ENCODE data around the gene UBR1. TPM values are rescaled to one million over a fixed set of nuclear protein-coding genes. Genes with fewer than 3 reads are reported as not detected.

The UBR1 gene
- polyA plus RNA-seq, 2 of the 4 experiments (the other 2 are of a cell fraction) = 5.8 to 10.5 TPM

DNA sequence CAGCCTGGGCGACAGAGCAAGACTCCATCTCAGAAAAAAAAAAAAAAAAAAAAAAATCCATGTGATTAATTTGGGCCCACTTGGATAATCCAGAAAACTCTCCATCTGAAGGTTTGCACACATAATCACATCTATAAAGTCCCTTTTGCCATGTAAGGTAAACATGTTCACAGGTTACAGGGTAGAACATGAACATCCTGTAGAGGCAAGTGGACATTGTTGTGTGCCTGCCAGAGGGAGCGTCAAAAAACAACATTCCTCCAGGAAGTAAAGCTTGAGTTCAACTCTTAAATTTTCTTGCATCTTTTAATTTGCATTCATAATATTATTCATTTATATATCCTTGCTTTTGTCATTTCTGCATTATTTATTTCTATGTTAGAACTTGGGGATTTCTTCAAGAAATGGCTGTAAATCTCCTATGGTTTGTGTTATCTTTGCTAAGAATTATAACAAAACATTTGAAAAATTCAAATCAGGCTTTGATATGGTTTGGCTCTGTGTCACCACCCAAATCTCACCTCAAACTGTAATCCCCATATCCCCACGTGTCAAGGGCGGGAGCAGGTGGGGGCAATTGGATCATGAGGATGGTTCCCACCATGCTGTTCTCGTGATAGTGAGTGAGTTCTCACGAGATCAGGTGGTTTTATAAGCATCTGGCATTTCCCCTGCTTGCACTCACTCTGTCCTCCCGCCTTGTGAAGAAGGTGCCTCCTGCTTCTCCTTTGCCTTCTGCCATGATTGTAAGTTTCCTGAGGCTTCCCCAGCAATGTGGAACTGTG is 173.9 kb downstream of the UBR1 start:
- no peak for FAIRE-seq
- 62% methylated on average over 7 of the region's 7 CpGs for WGBS (ENCODE audit: missing lambda C conversion rate)
- H3K4me3 ChIP-seq = no peak overlapping the region
- POLR2A ChIA-PET = no interaction called here
- no peak for ATAC-seq
- H3K27ac ChIP-seq = no peak overlapping the region
- no peaks in the 10 kb centered on the region for H3K4me1 ChIP-seq
- CTCF ChIA-PET = no interaction called here
- TF ChIP-seq CHD4 (IDR thresholded peaks at IDR 0.05; ENCODE audit: borderline replicate concordance) = no peak
- TF ChIP-seq, protein P1, sequence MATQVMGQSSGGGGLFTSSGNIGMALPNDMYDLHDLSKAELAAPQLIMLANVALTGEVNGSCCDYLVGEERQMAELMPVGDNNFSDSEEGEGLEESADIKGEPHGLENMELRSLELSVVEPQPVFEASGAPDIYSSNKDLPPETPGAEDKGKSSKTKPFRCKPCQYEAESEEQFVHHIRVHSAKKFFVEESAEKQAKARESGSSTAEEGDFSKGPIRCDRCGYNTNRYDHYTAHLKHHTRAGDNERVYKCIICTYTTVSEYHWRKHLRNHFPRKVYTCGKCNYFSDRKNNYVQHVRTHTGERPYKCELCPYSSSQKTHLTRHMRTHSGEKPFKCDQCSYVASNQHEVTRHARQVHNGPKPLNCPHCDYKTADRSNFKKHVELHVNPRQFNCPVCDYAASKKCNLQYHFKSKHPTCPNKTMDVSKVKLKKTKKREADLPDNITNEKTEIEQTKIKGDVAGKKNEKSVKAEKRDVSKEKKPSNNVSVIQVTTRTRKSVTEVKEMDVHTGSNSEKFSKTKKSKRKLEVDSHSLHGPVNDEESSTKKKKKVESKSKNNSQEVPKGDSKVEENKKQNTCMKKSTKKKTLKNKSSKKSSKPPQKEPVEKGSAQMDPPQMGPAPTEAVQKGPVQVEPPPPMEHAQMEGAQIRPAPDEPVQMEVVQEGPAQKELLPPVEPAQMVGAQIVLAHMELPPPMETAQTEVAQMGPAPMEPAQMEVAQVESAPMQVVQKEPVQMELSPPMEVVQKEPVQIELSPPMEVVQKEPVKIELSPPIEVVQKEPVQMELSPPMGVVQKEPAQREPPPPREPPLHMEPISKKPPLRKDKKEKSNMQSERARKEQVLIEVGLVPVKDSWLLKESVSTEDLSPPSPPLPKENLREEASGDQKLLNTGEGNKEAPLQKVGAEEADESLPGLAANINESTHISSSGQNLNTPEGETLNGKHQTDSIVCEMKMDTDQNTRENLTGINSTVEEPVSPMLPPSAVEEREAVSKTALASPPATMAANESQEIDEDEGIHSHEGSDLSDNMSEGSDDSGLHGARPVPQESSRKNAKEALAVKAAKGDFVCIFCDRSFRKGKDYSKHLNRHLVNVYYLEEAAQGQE (IDR thresholded peaks at IDR 0.05) = 0 out of 2 replicates have a peak, but pooled peaks have one; percentile 30
- no peaks in the 10 kb centered on the region for H3K9me3 ChIP-seq
- no peak overlapping the region for H3K4me2 ChIP-seq
- no peak for DNase-seq (ENCODE audit: low read depth in 1 of 2, low spot score in 1 of 2)

GRCh38 chr15:42929306-42929848 is 176.5 kb downstream of the UBR1 start:
- POLR2A ChIA-PET = no interaction called here
- H3K4me1 ChIP-seq = no peaks in the 10 kb centered on the region
- FAIRE-seq (no peak), ATAC-seq (no peak), DNase-seq (ENCODE audit: low read depth in 1 of 2, low spot score in 1 of 2) (no peak)
- CTCF ChIA-PET = no interaction called here
- no peak overlapping the region for H3K4me3 ChIP-seq
- 41% methylated on average over 2 of the region's 2 CpGs for WGBS (ENCODE audit: missing lambda C conversion rate)
- H3K4me2 ChIP-seq = no peak overlapping the region
- TF ChIP-seq FOSB (CRISPR knock-in tag; IDR thresholded peaks at IDR 0.05) = no peak
- no peak for TF ChIP-seq SMC3 (IDR thresholded peaks at IDR 0.05)
- no peak for TF ChIP-seq RNF2 (IDR thresholded peaks at IDR 0.05; ENCODE audit: borderline replicate concordance, low read depth)
- no peak for TF ChIP-seq ZNF302 (CRISPR knock-in tag; IDR thresholded peaks at IDR 0.05)
- TF ChIP-seq, protein P2, sequence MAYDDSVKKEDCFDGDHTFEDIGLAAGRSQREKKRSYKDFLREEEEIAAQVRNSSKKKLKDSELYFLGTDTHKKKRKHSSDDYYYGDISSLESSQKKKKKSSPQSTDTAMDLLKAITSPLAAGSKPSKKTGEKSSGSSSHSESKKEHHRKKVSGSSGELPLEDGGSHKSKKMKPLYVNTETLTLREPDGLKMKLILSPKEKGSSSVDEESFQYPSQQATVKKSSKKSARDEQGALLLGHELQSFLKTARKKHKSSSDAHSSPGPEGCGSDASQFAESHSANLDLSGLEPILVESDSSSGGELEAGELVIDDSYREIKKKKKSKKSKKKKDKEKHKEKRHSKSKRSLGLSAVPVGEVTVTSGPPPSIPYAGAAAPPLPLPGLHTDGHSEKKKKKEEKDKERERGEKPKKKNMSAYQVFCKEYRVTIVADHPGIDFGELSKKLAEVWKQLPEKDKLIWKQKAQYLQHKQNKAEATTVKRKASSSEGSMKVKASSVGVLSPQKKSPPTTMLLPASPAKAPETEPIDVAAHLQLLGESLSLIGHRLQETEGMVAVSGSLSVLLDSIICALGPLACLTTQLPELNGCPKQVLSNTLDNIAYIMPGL (CRISPR knock-in tag; IDR thresholded peaks at IDR 0.05; ENCODE audit: borderline replicate concordance) = no peak
- TF ChIP-seq, protein P3, sequence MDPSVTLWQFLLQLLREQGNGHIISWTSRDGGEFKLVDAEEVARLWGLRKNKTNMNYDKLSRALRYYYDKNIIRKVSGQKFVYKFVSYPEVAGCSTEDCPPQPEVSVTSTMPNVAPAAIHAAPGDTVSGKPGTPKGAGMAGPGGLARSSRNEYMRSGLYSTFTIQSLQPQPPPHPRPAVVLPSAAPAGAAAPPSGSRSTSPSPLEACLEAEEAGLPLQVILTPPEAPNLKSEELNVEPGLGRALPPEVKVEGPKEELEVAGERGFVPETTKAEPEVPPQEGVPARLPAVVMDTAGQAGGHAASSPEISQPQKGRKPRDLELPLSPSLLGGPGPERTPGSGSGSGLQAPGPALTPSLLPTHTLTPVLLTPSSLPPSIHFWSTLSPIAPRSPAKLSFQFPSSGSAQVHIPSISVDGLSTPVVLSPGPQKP (IDR thresholded peaks at IDR 0.05; ENCODE audit: low read depth, low read length) = no peak
- TF ChIP-seq, protein P1 (IDR thresholded peaks at IDR 0.05) = no peak
- TF ChIP-seq HOXB5 (CRISPR knock-in tag; IDR thresholded peaks at IDR 0.05) = no peak
- no peak for TF ChIP-seq JUNB (IDR thresholded peaks at IDR 0.05)
- TF ChIP-seq ZFP36 (IDR thresholded peaks at IDR 0.05; ENCODE audit: borderline replicate concordance, partially characterized antibody) = no peak
- no peak for TF ChIP-seq TFCP2L1 (CRISPR knock-in tag; IDR thresholded peaks at IDR 0.05)
- TF ChIP-seq USF2 (IDR thresholded peaks at IDR 0.05) = no peak
- TF ChIP-seq POLR2A (IDR thresholded peaks at IDR 0.05; ENCODE audit: low read length) = no peak
- TF ChIP-seq, protein P4, sequence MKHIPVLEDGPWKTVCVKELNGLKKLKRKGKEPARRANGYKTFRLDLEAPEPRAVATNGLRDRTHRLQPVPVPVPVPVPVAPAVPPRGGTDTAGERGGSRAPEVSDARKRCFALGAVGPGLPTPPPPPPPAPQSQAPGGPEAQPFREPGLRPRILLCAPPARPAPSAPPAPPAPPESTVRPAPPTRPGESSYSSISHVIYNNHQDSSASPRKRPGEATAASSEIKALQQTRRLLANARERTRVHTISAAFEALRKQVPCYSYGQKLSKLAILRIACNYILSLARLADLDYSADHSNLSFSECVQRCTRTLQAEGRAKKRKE (CRISPR knock-in tag; IDR thresholded peaks at IDR 0.05; ENCODE audit: low read depth) = no peak
- no peak for TF ChIP-seq ZSCAN20 (CRISPR knock-in tag; IDR thresholded peaks at IDR 0.05)
- no peak for TF ChIP-seq BCL3 (IDR thresholded peaks at IDR 0.05)
- no peak for TF ChIP-seq CBX8 (IDR thresholded peaks at IDR 0.05)
- no peak for TF ChIP-seq MAZ (IDR thresholded peaks at IDR 0.05; ENCODE audit: borderline replicate concordance, low read depth, low read length)
- no peak for TF ChIP-seq EHMT2 (IDR thresholded peaks at IDR 0.05; ENCODE audit: low read depth)
- H3K9me3 ChIP-seq = no peaks in the 10 kb centered on the region
- H3K27ac ChIP-seq = no peak overlapping the region
